MCF 10A (cell line): ENCODE results near the gene PCIF1. TPM values are rescaled to one million over a fixed set of nuclear protein-coding genes. Genes with fewer than 3 reads are reported as not detected.
A peak's percentile ranks its signal among the peaks of the same experiment; 100 is the strongest.

ENCODE experiments used
- Bru-seq: library from RNA; stranded (reverse); fragments of 400-500 nt; gene quantifications from one replicate; lab custom pipeline; 2021; lab: Mats Ljungman, UMichigan
- BruChase-seq, 2 experiments: library from RNA; stranded (reverse); fragments of 400-500 nt; gene quantifications; one replicate each; lab custom pipeline; 2021; lab: Mats Ljungman, UMichigan
- BruUV-seq: library from RNA; stranded (reverse); fragments of 400-500 nt; replicated peaks from 2 replicates; lab custom pipeline; 2021; lab: Mats Ljungman, UMichigan
- CTCF ChIA-PET: fragments of 300-600 bp; sonication (Branson Sonifier 250); formaldehyde crosslinking; extraction: SDS; loops from one replicate; lab custom pipeline; 2021; ENCODE audit warnings: antibody characterized with exemption, inconsistent platforms; lab: Yijun Ruan, JAX
- POLR2A ChIA-PET: fragments of 300-600, 350-650 bp; sonication (Branson Sonifier 250); formaldehyde crosslinking; extraction: SDS; loops from one replicate; lab custom pipeline; 2020; ENCODE audit warnings: antibody characterized with exemption, inconsistent platforms; lab: Yijun Ruan, JAX
- DNase-seq: peaks from one replicate; pipeline ENCODE4 v3.0.0-alpha.2; 2018; ENCODE audit not compliant: unreplicated experiment
- H3K27ac Mint-ChIP-seq: one replicate; pipeline ENCODE4 v1.8.0; 2022; ENCODE audit warnings: mild to moderate bottlenecking, low read depth, mixed read lengths; ENCODE audit not compliant: unreplicated experiment
- H3K27me3 Mint-ChIP-seq: one replicate; pipeline ENCODE4 v1.8.0; 2022; ENCODE audit warnings: mixed read lengths; ENCODE audit not compliant: insufficient read depth, unreplicated experiment
- H3K36me3 Mint-ChIP-seq: one replicate; pipeline ENCODE4 v1.8.0; 2022; ENCODE audit warnings: mild to moderate bottlenecking, moderate library complexity, mixed read lengths; ENCODE audit not compliant: insufficient read depth, unreplicated experiment
- H3K4me1 Mint-ChIP-seq: one replicate; pipeline ENCODE4 v1.8.0; 2022; ENCODE audit warnings: mixed read lengths; ENCODE audit not compliant: insufficient read depth, unreplicated experiment
- H3K4me3 Mint-ChIP-seq: one replicate; pipeline ENCODE4 v1.8.0; 2022; ENCODE audit warnings: mild to moderate bottlenecking, moderate library complexity, mixed read lengths; ENCODE audit not compliant: unreplicated experiment
- H3K9me3 Mint-ChIP-seq: one replicate; pipeline ENCODE4 v1.8.0; 2022; ENCODE audit warnings: mixed read lengths; ENCODE audit not compliant: unreplicated experiment
- CTCF ChIP-seq: fragments of 200-600 bp; IDR thresholded peaks from one replicate; pipeline ENCODE4 v1.8.0; 2022; ENCODE audit warnings: antibody characterized with exemption, mild to moderate bottlenecking; ENCODE audit not compliant: unreplicated experiment
- intact Hi-C: fragments of 100-400 bp; cut with micrococcal nuclease; formaldehyde crosslinking; loops from 2 replicates; pipeline ENCODE4 v1.14.1; 2022
- long read RNA-seq: library from polyadenylated mRNA; stranded (forward); transcript quantifications from one replicate; pipeline ENCODE4 v2.0.0, GENCODE V29; 2022
- total RNA-seq: library from RNA; stranded (reverse); gene quantifications from 2 replicates; pipeline ENCODE4 v1.2.3, GENCODE V29; 2022

The PCIF1 gene
- total RNA-seq (14.3 and 20.5 TPM in 2 replicates), Bru-seq, nascent RNA (percentile 67 among the genes with signal in this experiment), BruChase-seq, experiment 1, labeled RNA remaining after a 6-hour chase (percentile 66 among the genes with signal in this experiment), BruChase-seq, experiment 2, labeled RNA remaining after a 2-hour chase (percentile 65 among the genes with signal in this experiment)
- long read RNA-seq, transcript PCIF1-201 (17 exons, 2,747 nt): major isoform, 73 of 98 reads
- long read RNA-seq, partial matches to known transcripts: 7 of 98 reads
- long read RNA-seq, other reads (novel, unspliced or antisense): 14 of 98 reads

DNA sequence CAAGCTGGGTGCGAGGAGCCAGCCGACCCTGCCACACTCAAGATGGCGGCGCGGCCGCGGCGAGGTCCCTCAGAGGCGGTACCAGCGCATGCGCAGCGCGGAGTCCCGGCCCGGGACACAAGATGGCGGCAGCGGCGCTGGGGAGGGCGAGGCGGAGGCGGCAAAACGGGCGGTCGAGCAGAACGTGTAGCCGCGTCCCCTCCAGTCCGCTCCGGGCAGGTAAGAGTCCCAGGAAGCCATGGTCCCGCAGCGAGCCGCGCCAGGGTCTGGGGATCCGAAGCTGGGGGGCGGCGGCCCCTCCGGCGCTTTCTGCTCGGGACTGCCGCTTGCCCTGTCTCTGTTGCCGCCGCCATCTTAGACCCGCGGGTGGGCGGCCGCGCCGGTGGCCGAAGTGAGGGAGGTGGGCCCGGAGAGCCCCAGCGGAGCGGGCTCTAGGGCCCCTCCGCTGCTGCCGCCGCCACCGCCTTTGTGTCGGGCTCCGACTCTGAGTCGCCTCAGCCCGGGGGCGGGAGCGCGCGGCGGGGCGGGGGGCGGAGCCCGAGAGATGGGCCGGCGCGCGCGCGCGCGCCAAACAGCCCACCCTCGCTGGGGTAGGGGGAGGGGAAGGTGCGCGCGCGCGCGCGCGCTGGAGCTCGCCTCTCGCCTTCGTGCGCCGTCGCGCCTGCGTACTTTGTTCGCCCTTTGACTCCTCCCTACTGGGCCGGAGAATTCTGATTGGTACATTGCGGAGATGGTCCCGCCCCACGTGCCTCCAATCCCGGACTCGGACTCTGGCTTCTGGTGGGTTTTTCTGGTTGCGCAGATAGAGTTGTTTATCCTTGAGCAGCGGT lies at the start of gene PCIF1:
Gene PCIF1, plus strand, starts transcription at position 98 of the 830 bp plus-strand sequence. CDS start 4,317 bp downstream, outside the sequence.
- POLR2A ChIA-PET: interaction anchor here (0.6 to 6.6 kb wide), 49 partner anchors 10 to 754 kb away, joined by 3 to 123 read pairs (median 5); partner anchors contain the start of genes ACOT8, CTSA, DNTTIP1 and ELMO2
- Mint-ChIP-seq H3K36me3 (peaks cover 30% of the 10 kb centered on the region), H3K27ac (peak within 1 kb of the TSS; percentile 92), H3K9me3 (no peaks in the 10 kb centered on the region), H3K4me3 (peak within 1 kb of the TSS; percentile 94), H3K4me1 (no peaks in the 10 kb centered on the region), H3K27me3 (no peaks in the 10 kb centered on the region)
- CTCF ChIA-PET: interaction anchor here (0.8 to 4.7 kb wide), 10 partner anchors 10 to 78 kb away, joined by 3 to 42 read pairs (median 4); no protein-coding TSS in a partner anchor
- intact Hi-C loops: loop anchor here (1.0 to 10.0 kb wide), 5 partner anchors 10 to 140 kb away; partner anchors contain the start of genes ACOT8, DNTTIP1, WFDC3 and ZSWIM3
- BruUV-seq: no TSS peak
- no peak for TF ChIP-seq CTCF
- DNase-seq: peak; percentile 97

GRCh38 chr20:45886590-45887345 lies 47.7 kb upstream of the PCIF1 start:
- no peak for DNase-seq
- no peaks in the 10 kb centered on the region for H3K9me3 Mint-ChIP-seq
- peaks cover 13% of the 10 kb centered on the region for H3K4me1 Mint-ChIP-seq
- TF ChIP-seq CTCF: no peak
- BruUV-seq: no TSS peak
- ChIA-PET CTCF (no interaction called here), POLR2A (interaction anchor here (0.8 to 6.0 kb wide), 2 partner anchors 30 to 63 kb away, joined by 3 to 24 read pairs; partner anchors contain the start of genes ACOT8 and ZSWIM3)
- H3K4me3 Mint-ChIP-seq: no peak overlapping the region
- H3K27ac Mint-ChIP-seq: peak overlapping the region; percentile 42
- intact Hi-C loops: loop anchor here (10.0 kb wide), 1 partner anchor 52 kb away; the partner anchor contains the start of gene SNX21
- H3K36me3 Mint-ChIP-seq: peaks cover 11% of the 10 kb centered on the region
- no peaks in the 10 kb centered on the region for H3K27me3 Mint-ChIP-seq

- Mint-ChIP-seq H3K27ac (peak within 1 kb of the TSS; percentile 42), H3K9me3 (no peaks in the 10 kb centered on the region), H3K4me1 (peaks cover 13% of the 10 kb centered on the region), H3K4me3 (no peak within 1 kb of the TSS), H3K27me3 (no peaks in the 10 kb centered on the region), H3K36me3 (peaks cover 11% of the 10 kb centered on the region)
- no peak for DNase-seq
- ChIA-PET POLR2A (interaction anchor here (6.0 kb wide), 1 partner anchor 30 kb away, joined by 24 read pairs; the partner anchor contains the start of genes ACOT8 and ZSWIM3), CTCF (no interaction called here)
- no TSS peak for BruUV-seq
- intact Hi-C loops: loop anchor here (10.0 kb wide), 1 partner anchor 53 kb away; the partner anchor contains the start of gene SNX21
- no peak for TF ChIP-seq CTCF
Measured at GRCh38 chr20:45887346-45887715, 47.2 kb upstream of the PCIF1 start, which contains the start of gene SPATA25. SPATA25 (minus strand) TSS chr20:45887622; CDS start chr20:45887590, 32 bp downstream.
